Endothelial cell of umbilical vein (primary cell): ENCODE results near the gene ZNF556. TPM values are rescaled to one million over a fixed set of nuclear protein-coding genes. Genes with fewer than 3 reads are reported as not detected.

Experiments
- BruUV-seq: library from RNA; stranded (reverse); fragments of 400-500 nt; replicated peaks from 2 replicates; lab custom pipeline; 2021; lab: Mats Ljungman, UMichigan
- CTCF ChIA-PET: fragments of 300-600, 350-600 bp; sonication (Branson Sonifier 250); formaldehyde crosslinking; loops from one replicate; lab custom pipeline; 2021; ENCODE audit warnings: antibody characterized with exemption, inconsistent platforms; lab: Charles Lee
- POLR2A ChIA-PET: fragments of 300-600, 350-600 bp; sonication (Branson Sonifier 250); formaldehyde crosslinking; loops from one replicate; lab custom pipeline; 2021; ENCODE audit warnings: antibody characterized with exemption, inconsistent platforms; lab: Charles Lee
- DNase-seq: peaks from one replicate; pipeline ENCODE4 v3.0.0-alpha.2; 2011; ENCODE audit warnings: low read depth, low spot score
- FAIRE-seq: peaks from 2 replicates; lab custom pipeline; 2011; peaks lifted over from hg19 to GRCh38; lab: Jason Lieb, UNC
- H2AFZ ChIP-seq: 2 replicates; pipeline ENCODE4 v1.6.0; 2012; ENCODE audit warnings: low read depth, low read length, control low read depth, inconsistent platforms
- H3K27ac ChIP-seq: 2 replicates; pipeline ENCODE4 v1.5.1; 2011; ENCODE audit warnings: low read depth, mild to moderate bottlenecking, control low read depth, low read length, moderate library complexity; ENCODE audit not compliant: insufficient read depth
- H3K27me3 ChIP-seq, 2 experiments: 2 replicates each; pipeline versions ENCODE4 v1.6.0 to v1.6.1; 2011; ENCODE audit warnings: low read length in 2 of 2, mixed read lengths in 1 of 2; ENCODE audit not compliant: control insufficient read depth in 2 of 2, insufficient read depth in 2 of 2
- H3K36me3 ChIP-seq, 2 experiments: 2 replicates in 1 of 2; 3 replicates in 1 of 2; pipeline ENCODE4 v1.5.1; 2011; ENCODE audit warnings: low read length in 2 of 2, mild to moderate bottlenecking in 1 of 2, moderate library complexity in 1 of 2; ENCODE audit not compliant: control insufficient read depth in 2 of 2, insufficient read depth in 2 of 2; ENCODE audit errors: extremely low read depth in 1 of 2
- H3K4me1 ChIP-seq: 3 replicates; pipeline ENCODE4 v1.5.1; 2011; ENCODE audit warnings: mild to moderate bottlenecking, low read length; ENCODE audit not compliant: control insufficient read depth, insufficient read depth; ENCODE audit errors: extremely low read depth
- H3K4me2 ChIP-seq: 2 replicates; pipeline ENCODE4 v1.6.1; 2011; ENCODE audit warnings: low read length, control low read depth, mixed read lengths; ENCODE audit not compliant: insufficient read depth
- H3K4me3 ChIP-seq, 3 experiments: fragments of 200-600 bp in 1 of 3; sonication (generic), shearing (Covaris generic) in 1 of 3; replicated peaks in 1 of 3; 2 replicates each; pipeline ENCODE4 v1.5.1; 2011 to 2016; ENCODE audit warnings: control low read depth in 3 of 3, low read length in 3 of 3, mild to moderate bottlenecking in 2 of 3, inconsistent platforms in 1 of 3, low read depth in 1 of 3, moderate library complexity in 1 of 3; ENCODE audit not compliant: insufficient read depth in 1 of 3
- H3K79me2 ChIP-seq: 2 replicates; pipeline ENCODE4 v1.6.0; 2012; ENCODE audit warnings: low read length, inconsistent platforms; ENCODE audit not compliant: control insufficient read depth, insufficient read depth
- H3K9ac ChIP-seq: replicated peaks from 2 replicates; pipeline ENCODE3; 2011; ENCODE audit warnings: low read length, control low read depth; ENCODE audit not compliant: insufficient read depth; ENCODE audit errors: extremely low read depth
- H3K9me1 ChIP-seq: replicated peaks from 3 replicates; pipeline ENCODE4 v1.6.0; 2011; ENCODE audit warnings: mild to moderate bottlenecking, low read length; ENCODE audit not compliant: control insufficient read depth, insufficient read depth; ENCODE audit errors: extremely low read depth
- H3K9me3 ChIP-seq: replicated peaks from 2 replicates; pipeline ENCODE4 v1.5.1; 2012; ENCODE audit warnings: low read length, inconsistent platforms; ENCODE audit not compliant: control insufficient read depth, insufficient read depth
- H4K20me1 ChIP-seq: replicated peaks from 2 replicates; pipeline ENCODE3; 2011; ENCODE audit warnings: mild to moderate bottlenecking, low read length; ENCODE audit not compliant: control insufficient read depth, insufficient read depth; ENCODE audit errors: extremely low read depth
- CTCF ChIP-seq, 2 donors: IDR thresholded peaks; 1 replicate in 1 of 2; 2 replicates in 1 of 2; pipeline ENCODE4 v1.5.1; 2011; ENCODE audit warnings: low read length in 2 of 2, mild to moderate bottlenecking in 2 of 2, moderate library complexity in 2 of 2, control low read depth in 1 of 2, inconsistent platforms in 1 of 2, low read depth in 1 of 2; ENCODE audit not compliant: insufficient read depth in 1 of 2; ENCODE audit errors: extremely low read depth in 1 of 2
- EZH2 ChIP-seq: IDR thresholded peaks from 2 replicates; pipeline ENCODE4 v1.6.1; 2012; ENCODE audit warnings: borderline replicate concordance, low read depth, mild to moderate bottlenecking, moderate library complexity, low read length, inconsistent platforms; ENCODE audit not compliant: severe bottlenecking
- FOS ChIP-seq: IDR thresholded peaks from 2 replicates; pipeline ENCODE4 v1.6.1; 2011; ENCODE audit warnings: mild to moderate bottlenecking, low read length, moderate library complexity, borderline replicate concordance; ENCODE audit not compliant: insufficient read depth
- GATA2 ChIP-seq: IDR thresholded peaks from 2 replicates; pipeline ENCODE4 v1.7.0; 2011; ENCODE audit warnings: low read depth, mild to moderate bottlenecking, moderate library complexity, mixed read lengths, low read length; ENCODE audit not compliant: insufficient read length, insufficient read depth
- JUN ChIP-seq: IDR thresholded peaks from 2 replicates; pipeline ENCODE4 v1.6.1; 2011; ENCODE audit warnings: borderline replicate concordance, low read depth; ENCODE audit not compliant: insufficient read length, insufficient read depth
- MAX ChIP-seq: IDR thresholded peaks from 2 replicates; pipeline ENCODE4 v1.6.1; 2011; ENCODE audit not compliant: insufficient read depth, insufficient read length
- MYC ChIP-seq: IDR thresholded peaks from one replicate; pipeline ENCODE4 v1.6.1; 2011; ENCODE audit warnings: mild to moderate bottlenecking, low read depth, low read length
- POLR2A ChIP-seq: IDR thresholded peaks from 2 replicates; pipeline ENCODE4 v1.6.1; 2012; ENCODE audit warnings: low read depth, mild to moderate bottlenecking, control low read depth, low read length
- POLR2AphosphoS5 ChIP-seq: IDR thresholded peaks from 2 replicates; pipeline ENCODE4 v1.6.1; 2012; ENCODE audit warnings: low read depth, mild to moderate bottlenecking, control low read depth, low read length, moderate library complexity; ENCODE audit not compliant: insufficient read depth
- dilution Hi-C: fragments of 300-500 bp; cut with MboI; formaldehyde crosslinking; loops from one replicate; pipeline ENCODE4 v1.15.0; 2019; ENCODE audit warnings: low sequenced_read_pairs; ENCODE audit not compliant: extremely low pct_ligation_motif_present
- intact Hi-C: fragments of 100-400 bp; cut with micrococcal nuclease; formaldehyde crosslinking; loops from one replicate; pipeline ENCODE4 v1.10.0; 2022
- polyA plus RNA-seq, 4 experiments: library from polyadenylated mRNA; depleted of rRNA in 3 of 4; stranded (reverse) in 3 of 4; unstranded in 1 of 4; fragments of >200 nt; gene quantifications; 2 replicates each; pipeline versions ENCODE4 v1.2.1 to v1.2.3, GENCODE V29; 2011 to 2012; ENCODE audit warnings: missing spikeins in 1 of 4
- total RNA-seq: library from RNA; stranded (reverse); gene quantifications from 2 replicates; pipeline ENCODE4 v1.2.3, GENCODE V29; 2021

The ZNF556 gene
- total and polyA plus RNA-seq, 2 donors (not counting 3 experiments of a cell fraction or from before 2014, with no cell fraction given), result 0.01 TPM; not detected in 1

GRCh38 chr19:2858864-2859263, 8.3 kb upstream of the ZNF556 start:
- Histone ChIP-seq H3K36me3 (peaks cover 0 to 2% of the 10 kb centered on the region in 2 experiments), H3K4me3 (no peak overlapping the region), H3K79me2 (no peaks in the 10 kb centered on the region), H3K4me1 (no peaks in the 10 kb centered on the region), H4K20me1 (no peaks in the 10 kb centered on the region), H3K9me3 (peaks cover 8% of the 10 kb centered on the region), H3K27me3 (no peaks in the 10 kb centered on the region), H3K4me2 (no peak overlapping the region), H2AFZ (no peak overlapping the region), H3K27ac (no peak overlapping the region), H3K9ac (no peak overlapping the region), H3K9me1 (no peaks in the 10 kb centered on the region)
- dilution Hi-C loops (no loop called here), intact Hi-C loops (no loop called here)
- TF ChIP-seq JUN, result no peak
- TF ChIP-seq FOS, result no peak
- TF ChIP-seq EZH2, result no peak
- no peak for TF ChIP-seq POLR2A
- no peak for TF ChIP-seq MAX
- DNase-seq (no peak), FAIRE-seq (no peak)
- ChIA-PET POLR2A (no interaction called here), CTCF (no interaction called here)
- no TSS peak for BruUV-seq

- Histone ChIP-seq H3K4me3 (no peak overlapping the region), H3K9me1 (no peaks in the 10 kb centered on the region), H3K4me2 (no peak overlapping the region), H3K27me3 (no peaks in the 10 kb centered on the region), H2AFZ (no peak overlapping the region), H3K79me2 (no peaks in the 10 kb centered on the region), H4K20me1 (no peaks in the 10 kb centered on the region), H3K9ac (no peak overlapping the region), H3K9me3 (no peaks in the 10 kb centered on the region), H3K4me1 (no peaks in the 10 kb centered on the region), H3K36me3 (no peaks in the 10 kb centered on the region), H3K27ac (no peak overlapping the region)
- ChIA-PET CTCF (interaction anchor here (1.4 kb wide), 1 partner anchor 24 kb away, joined by 5 read pairs; no protein-coding TSS in a partner anchor), POLR2A (no interaction called here)
- TF ChIP-seq MYC (no peak), POLR2AphosphoS5 (no peak), JUN (no peak), EZH2 (no peak), CTCF (IDR thresholded peaks at IDR 0.05; ENCODE audit: extremely low read depth in 1 of 2, insufficient read depth in 1 of 2, low read depth in 1 of 2, low read length in 2 of 2) (no peak), FOS (no peak), POLR2A (no peak), MAX (no peak), GATA2 (no peak)
- no peak for DNase-seq
- dilution Hi-C loops (no loop called here), intact Hi-C loops (no loop called here)
- no peak for FAIRE-seq
- no TSS peak for BruUV-seq
These were observed 3.3 kb upstream of the ZNF556 start for GRCh38 chr19:2863816-2864215.
